Neural progenitor cell (in vitro differentiated cells): ENCODE measurements around the gene ZC3H10. TPM values are rescaled to one million over a fixed set of nuclear protein-coding genes. Genes with fewer than 3 reads are reported as not detected.

Experiments
- DNase-seq: peaks from one replicate; pipeline ENCODE4 v3.0.0-alpha.2; 2016; ENCODE audit warnings: low spot score
- H2AFZ ChIP-seq: fragments of 200-600 bp; sonication (generic); replicated peaks from 2 replicates; pipeline ENCODE4 v1.6.1; 2016; ENCODE audit warnings: antibody characterized with exemption
- H3F3A ChIP-seq: fragments of 200-600 bp; sonication (generic); 2 replicates; pipeline ENCODE4 v1.6.1; 2016; ENCODE audit warnings: antibody characterized with exemption, low read depth
- H3K27ac ChIP-seq: fragments of 200-600 bp; sonication (generic); 2 replicates; pipeline ENCODE4 v1.5.1; 2016; ENCODE audit warnings: mild to moderate bottlenecking
- H3K27me3 ChIP-seq: fragments of 200-600 bp; sonication (generic); 2 replicates; pipeline ENCODE4 v1.6.1; 2016; ENCODE audit warnings: mild to moderate bottlenecking, moderate library complexity
- H3K36me3 ChIP-seq: fragments of 200-600 bp; sonication (generic); 2 replicates; pipeline ENCODE4 v1.5.1; 2016
- H3K4me1 ChIP-seq: fragments of 200-600 bp; sonication (generic); 2 replicates; pipeline ENCODE4 v1.6.1; 2016; ENCODE audit warnings: mixed run types
- H3K4me2 ChIP-seq: fragments of 200-600 bp; sonication (generic); 2 replicates; pipeline ENCODE4 v1.6.1; 2016
- H3K4me3 ChIP-seq: fragments of 200-600 bp; sonication (generic); 2 replicates; pipeline ENCODE4 v1.5.1; 2016
- H3K79me2 ChIP-seq: fragments of 200-600 bp; sonication (generic); 2 replicates; pipeline ENCODE4 v1.6.1; 2016; ENCODE audit warnings: low read depth
- H3K9ac ChIP-seq: fragments of 200-600 bp; sonication (generic); 2 replicates; pipeline ENCODE4 v1.6.1; 2016
- H3K9me3 ChIP-seq: fragments of 200-600 bp; sonication (generic); 2 replicates; pipeline ENCODE4 v1.5.1; 2016; ENCODE audit warnings: low read depth
- H4K20me1 ChIP-seq: fragments of 200-600 bp; sonication (generic); 2 replicates; pipeline ENCODE4 v1.6.1; 2016; ENCODE audit warnings: low read depth
- H3K27ac Mint-ChIP-seq: 3 replicates; pipeline ENCODE4 v1.8.0; 2021; ENCODE audit warnings: mixed read lengths
- H3K27me3 Mint-ChIP-seq: 2 replicates; pipeline ENCODE4 v1.8.0; 2022; ENCODE audit warnings: low read depth, mild to moderate bottlenecking, inconsistent platforms, moderate library complexity, mixed read lengths; ENCODE audit not compliant: insufficient read depth
- H3K36me3 Mint-ChIP-seq: 3 replicates; pipeline ENCODE4 v1.8.0; 2021; ENCODE audit warnings: mixed read lengths
- H3K4me1 Mint-ChIP-seq: 3 replicates; pipeline ENCODE4 v1.8.0; 2021; ENCODE audit warnings: mixed read lengths
- H3K4me3 Mint-ChIP-seq: 3 replicates; pipeline ENCODE4 v1.8.0; 2021; ENCODE audit warnings: mild to moderate bottlenecking, moderate library complexity, mixed read lengths
- H3K9me3 Mint-ChIP-seq: 3 replicates; pipeline ENCODE4 v1.8.0; 2020; ENCODE audit warnings: mixed read lengths
- CTCF ChIP-seq: fragments of 200-600 bp; sonication (generic); IDR thresholded peaks from 2 replicates; pipeline ENCODE4 v1.5.1; 2017; ENCODE audit warnings: antibody characterized with exemption, mild to moderate bottlenecking
- EZH2 ChIP-seq: fragments of 200-600 bp; sonication (generic); IDR thresholded peaks from 2 replicates; pipeline ENCODE4 v1.6.1; 2017; ENCODE audit warnings: antibody characterized with exemption, mild to moderate bottlenecking, moderate library complexity
- EZH2phosphoT487 ChIP-seq: fragments of 200-600 bp; sonication (generic); IDR thresholded peaks from 2 replicates; pipeline ENCODE4 v1.6.1; 2017; ENCODE audit warnings: antibody characterized with exemption
- total RNA-seq: library from RNA; depleted of rRNA; stranded (reverse); fragments of >200 nt; gene quantifications from 2 replicates; pipeline ENCODE4 v1.2.3, GENCODE V29; 2015; ENCODE audit warnings: low replicate concordance

Gene ZC3H10
- total RNA-seq, 1 donor from 2014 or later, result 10.8 TPM

GRCh38 chr12:56110571-56110970 lies 7.5 kb upstream of the ZC3H10 start:
- Mint-ChIP-seq H3K36me3 (peaks cover 47% of the 10 kb centered on the region), H3K4me3 (no peak overlapping the region), H3K9me3 (no peaks in the 10 kb centered on the region), H3K4me1 (peaks cover 11% of the 10 kb centered on the region), H3K27ac (no peak overlapping the region), H3K27me3 (no peaks in the 10 kb centered on the region)
- Histone ChIP-seq H3K9me3 (no peaks in the 10 kb centered on the region), H2AFZ (no peak overlapping the region), H4K20me1 (peaks cover 21% of the 10 kb centered on the region), H3K9ac (no peak overlapping the region), H3K79me2 (peaks cover 26% of the 10 kb centered on the region), H3K36me3 (peaks cover 24% of the 10 kb centered on the region), H3K27me3 (no peaks in the 10 kb centered on the region), H3K27ac (no peak overlapping the region), H3K4me1 (peaks cover 7% of the 10 kb centered on the region), H3K4me3 (no peak overlapping the region), H3F3A (peaks cover 55% of the 10 kb centered on the region), H3K4me2 (no peak overlapping the region)
- DNase-seq, result no peak
- no peak for TF ChIP-seq CTCF
- no peak for TF ChIP-seq EZH2
- TF ChIP-seq EZH2phosphoT487, result no peak

- TF ChIP-seq EZH2phosphoT487 (no peak), EZH2 (no peak), CTCF (no peak)
- Histone ChIP-seq H3K4me1 (peaks cover 6% of the 10 kb centered on the region), H3K27ac (no peak overlapping the region), H3K4me3 (no peak overlapping the region), H3K27me3 (no peaks in the 10 kb centered on the region), H3K4me2 (no peak overlapping the region), H2AFZ (no peak overlapping the region), H3K79me2 (peaks cover 21% of the 10 kb centered on the region), H3K9ac (no peak overlapping the region), H3F3A (peaks cover 72% of the 10 kb centered on the region), H3K9me3 (no peaks in the 10 kb centered on the region), H3K36me3 (peaks cover 15% of the 10 kb centered on the region), H4K20me1 (peaks cover 15% of the 10 kb centered on the region)
- H3K36me3 Mint-ChIP-seq, result peaks cover 47% of the 10 kb centered on the region
- no peaks in the 10 kb centered on the region for H3K9me3 Mint-ChIP-seq
- H3K4me1 Mint-ChIP-seq, result peaks cover 14% of the 10 kb centered on the region
- no peak overlapping the region for H3K27ac Mint-ChIP-seq
- DNase-seq, result no peak
- no peak overlapping the region for H3K4me3 Mint-ChIP-seq
- peaks cover 4% of the 10 kb centered on the region for H3K27me3 Mint-ChIP-seq
These were observed 4.0 kb upstream of the ZC3H10 start for GRCh38 chr12:56114084-56114483.

DNA sequence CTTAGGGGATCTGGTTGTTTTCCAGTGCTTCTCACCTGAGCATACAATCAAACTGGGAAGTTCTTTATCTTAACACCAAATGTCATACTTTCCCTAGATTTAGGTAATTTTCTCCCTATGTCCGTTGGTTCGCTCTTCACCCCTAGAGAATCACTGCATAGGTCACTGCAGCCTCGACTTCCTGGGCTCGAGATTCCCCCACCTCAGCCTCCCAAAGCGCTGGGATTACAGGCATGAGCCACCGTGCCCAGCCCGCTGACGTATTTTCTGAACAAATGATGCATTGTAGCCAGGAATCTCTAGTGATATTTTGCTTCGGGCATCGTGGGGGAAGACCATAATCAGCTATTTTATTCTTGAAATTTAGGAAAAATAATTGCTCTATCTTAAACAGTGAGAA lies 2.7 kb upstream of the ZC3H10 start:
- peaks cover 78% of the 10 kb centered on the region for H3F3A ChIP-seq
- peaks cover 12% of the 10 kb centered on the region for H3K4me1 ChIP-seq
- Mint-ChIP-seq H3K4me3 (peak overlapping the region; percentile 99), H3K27ac (no peak overlapping the region), H3K27me3 (peaks cover 7% of the 10 kb centered on the region), H3K36me3 (peaks cover 42% of the 10 kb centered on the region), H3K4me1 (peaks cover 25% of the 10 kb centered on the region), H3K9me3 (no peaks in the 10 kb centered on the region)
- no peaks in the 10 kb centered on the region for H3K27me3 ChIP-seq
- peak overlapping the region; percentile 99 for H3K4me2 ChIP-seq
- H4K20me1 ChIP-seq, result peaks cover 26% of the 10 kb centered on the region
- peaks cover 23% of the 10 kb centered on the region for H3K79me2 ChIP-seq
- H2AFZ ChIP-seq, result peak overlapping the region; percentile 81
- peak overlapping the region; percentile 70 for H3K9ac ChIP-seq
- H3K4me3 ChIP-seq, result peak overlapping the region; percentile 62
- TF ChIP-seq CTCF, result no peak
- no peak for TF ChIP-seq EZH2phosphoT487
- TF ChIP-seq EZH2, result no peak
- H3K36me3 ChIP-seq, result peaks cover 12% of the 10 kb centered on the region
- H3K27ac ChIP-seq, result no peak overlapping the region
- DNase-seq, result peak; percentile 23
- no peaks in the 10 kb centered on the region for H3K9me3 ChIP-seq
